Raji (cell line): Measurements from ENCODE around the gene MAMDC4.

Experiments used
- POLR2A ChIP-seq: IDR thresholded peaks from 2 replicates; pipeline ENCODE4 v1.6.1; 2011; ENCODE audit warnings: low read depth, low read length, control low read depth; ENCODE audit not compliant: insufficient read depth

Gene MAMDC4

GRCh38 chr9:136886610-136887597 is 34.8 kb downstream of the MAMDC4 start:
- TF ChIP-seq POLR2A: no peak

DNA sequence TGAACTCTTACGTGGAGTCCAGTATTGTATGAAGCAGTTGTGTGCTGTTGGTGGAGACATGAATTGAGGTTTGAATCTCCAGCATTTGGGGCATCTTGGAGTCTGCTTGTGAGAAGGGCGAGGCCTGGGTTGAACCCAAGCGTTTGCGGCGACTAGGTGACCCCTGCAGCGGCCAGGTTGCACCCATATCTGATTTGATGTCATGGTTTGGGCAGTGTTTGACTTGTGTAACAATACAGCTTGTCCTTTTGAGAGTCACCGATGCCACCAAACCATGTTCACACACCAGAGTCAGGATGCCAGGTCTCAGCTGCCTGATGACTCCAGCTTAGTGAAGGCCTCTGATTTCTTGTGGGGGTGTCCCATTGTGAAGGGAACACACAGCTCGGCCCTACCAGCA is 36.3 kb downstream of the MAMDC4 start:
- 0 out of 2 replicates have a peak, but pooled peaks have one; percentile 8 for TF ChIP-seq POLR2A

GRCh38 chr9:136889858-136890257 is 37.7 kb downstream of the MAMDC4 start:
- no peak for TF ChIP-seq POLR2A

- no peak for TF ChIP-seq POLR2A
Observed at GRCh38 chr9:136890661-136891060, 38.5 kb downstream of the MAMDC4 start.

DNA sequence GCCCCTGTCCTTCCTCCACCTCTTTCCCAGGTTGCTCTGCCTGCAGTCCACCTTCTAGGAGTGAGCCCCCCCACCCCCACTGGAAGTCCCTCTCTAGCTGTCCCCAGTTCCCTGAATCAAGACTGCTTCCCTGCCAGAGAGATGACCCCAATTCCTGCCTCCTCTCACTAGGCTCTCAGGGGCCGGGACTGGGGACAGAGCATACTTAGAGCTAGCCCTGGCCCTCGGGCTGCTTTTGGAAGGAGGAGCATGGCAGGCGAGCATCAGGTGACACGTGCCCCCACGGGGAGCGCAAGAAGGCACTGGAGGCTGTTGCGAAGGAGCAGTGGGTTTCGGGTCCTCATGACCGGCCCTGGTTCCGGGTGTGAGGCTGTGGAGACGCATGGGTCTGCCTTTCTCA is 43.9 kb downstream of the MAMDC4 start:
- no peak for TF ChIP-seq POLR2A

DNA sequence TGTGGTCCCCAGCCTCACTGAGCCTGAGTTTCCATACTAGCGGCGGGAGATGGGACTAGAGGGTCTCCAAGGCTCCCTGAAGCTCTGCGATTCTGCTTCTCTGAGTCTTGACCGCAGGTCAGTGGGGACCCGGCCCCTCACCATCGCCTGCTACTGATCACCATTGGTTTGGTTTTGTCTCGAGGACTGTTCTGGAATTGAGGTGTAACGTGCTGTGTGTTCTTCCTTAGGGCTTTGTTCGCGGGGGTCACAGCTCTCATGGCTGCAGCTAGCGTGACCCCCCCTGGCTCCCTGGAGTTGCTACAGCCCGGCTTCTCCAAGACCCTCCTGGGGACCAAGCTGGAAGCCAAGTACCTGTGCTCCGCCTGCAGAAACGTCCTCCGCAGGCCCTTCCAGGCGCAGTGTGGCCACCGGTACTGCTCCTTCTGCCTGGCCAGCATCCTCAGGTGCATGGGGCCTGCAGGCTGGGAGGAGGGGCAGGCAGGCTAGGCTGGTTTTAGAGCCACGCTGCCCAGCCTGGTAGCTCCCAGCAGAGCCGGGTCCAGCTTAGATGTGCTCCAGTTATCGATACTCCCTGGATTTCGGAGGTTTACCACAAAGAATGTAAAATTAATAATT is 46.4 kb downstream of the MAMDC4 start:
- no peak for TF ChIP-seq POLR2A

DNA sequence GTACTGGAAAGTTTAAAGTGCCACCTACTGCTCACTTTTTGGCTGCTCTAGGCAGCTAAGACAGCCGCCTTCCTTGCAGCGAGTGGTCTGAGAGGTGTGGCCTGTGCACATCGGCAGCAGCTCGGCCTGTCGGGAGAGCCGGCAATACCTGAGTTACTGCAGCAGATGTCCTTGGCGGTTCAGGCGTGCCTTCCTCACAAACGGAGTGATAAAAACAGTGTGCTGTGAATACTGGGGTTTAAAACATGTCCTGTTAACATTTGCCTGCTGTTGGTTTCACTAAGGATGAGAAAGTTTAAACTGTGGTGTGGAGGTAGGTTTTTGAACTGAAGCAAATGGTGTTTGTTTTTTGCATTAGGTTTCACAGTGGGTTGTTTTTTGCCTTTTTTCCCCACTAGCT is 47.0 kb downstream of the MAMDC4 start:
- no peak for TF ChIP-seq POLR2A

DNA sequence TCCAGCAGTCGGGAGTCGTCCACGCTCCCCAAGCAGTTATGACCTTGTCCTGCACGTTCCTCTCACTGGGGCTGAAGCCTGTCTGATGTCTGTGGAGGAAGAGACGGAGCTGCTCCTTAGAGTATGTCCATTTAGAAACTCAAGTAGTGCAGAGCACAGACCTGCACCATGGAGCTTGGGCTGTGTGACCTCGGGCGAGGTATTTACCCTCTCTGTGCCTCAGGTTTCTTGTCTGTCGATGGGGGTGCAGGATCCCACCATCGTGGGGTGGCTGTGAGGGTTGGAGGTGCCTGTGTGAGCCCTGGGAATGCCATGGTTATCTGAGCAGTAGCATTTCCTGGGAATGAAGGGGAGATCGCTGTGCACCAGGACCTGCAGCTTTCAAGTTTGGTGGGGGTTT is 48.4 kb downstream of the MAMDC4 start:
- no peak for TF ChIP-seq POLR2A

GRCh38 chr9:136900988-136901515 is 48.9 kb downstream of the MAMDC4 start:
- TF ChIP-seq POLR2A: no peak

DNA sequence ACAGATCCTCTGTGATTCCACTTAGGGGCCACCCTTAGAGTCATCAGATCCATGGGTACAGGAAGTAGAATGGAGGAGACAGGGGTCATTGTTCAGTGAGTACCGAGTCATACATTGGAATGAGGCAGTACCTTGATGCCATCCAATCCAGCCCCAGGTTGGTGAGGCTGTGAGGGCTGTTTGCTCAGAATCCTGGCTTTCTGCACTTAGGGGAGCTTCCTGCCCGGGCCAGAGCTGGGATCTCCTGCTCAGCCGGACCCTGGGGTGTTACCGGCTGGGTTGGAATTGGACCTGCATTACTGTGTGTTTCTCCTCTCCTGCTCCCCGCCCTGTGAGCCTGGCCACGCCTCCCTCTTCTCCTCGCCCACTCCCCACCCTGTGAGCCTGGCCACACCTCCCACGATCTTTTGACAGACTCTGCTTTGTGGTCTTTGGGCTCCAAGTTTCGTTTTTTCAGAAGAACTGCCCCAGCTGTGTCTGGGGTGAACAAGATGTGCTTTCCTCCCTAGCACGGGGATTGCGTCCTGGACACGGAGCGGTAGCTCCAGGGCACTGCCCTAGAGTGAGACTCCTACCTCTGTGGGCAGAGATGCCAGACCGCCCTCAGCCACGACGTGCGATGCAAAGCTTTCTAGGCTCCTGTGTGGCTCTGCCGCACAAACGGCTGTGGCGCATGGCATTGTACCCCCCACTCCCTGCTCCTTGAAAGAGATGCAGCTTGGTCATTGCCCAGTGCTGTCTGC is 49.5 kb downstream of the MAMDC4 start:
- TF ChIP-seq POLR2A: no peak

- TF ChIP-seq POLR2A: no peak
Observed at GRCh38 chr9:136902259-136902821, 50.2 kb downstream of the MAMDC4 start.

DNA sequence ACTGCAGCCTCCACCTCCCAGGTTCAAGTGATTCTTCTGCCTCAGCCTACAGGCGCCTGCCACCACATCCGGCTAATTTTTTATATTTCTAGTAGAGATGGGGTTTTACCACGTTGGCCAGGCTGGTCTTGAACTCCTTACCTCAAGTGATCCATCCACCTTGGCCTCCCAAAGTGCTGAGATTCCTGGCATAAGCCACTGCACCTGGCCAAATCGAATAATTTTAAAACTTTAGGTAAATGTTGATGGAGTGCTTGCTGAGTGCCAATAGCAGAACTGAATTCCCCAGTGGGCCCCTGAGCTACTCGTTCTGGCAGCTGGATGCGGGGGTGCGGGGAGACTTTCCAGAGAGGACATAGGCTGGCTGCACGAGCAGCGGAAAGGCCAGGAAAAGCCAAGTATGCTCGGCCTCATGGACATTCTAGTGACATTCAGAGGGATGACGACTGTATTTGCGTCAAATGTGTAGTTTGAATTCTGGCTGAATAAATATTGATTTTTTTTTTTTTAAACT is 51.0 kb downstream of the MAMDC4 start:
- no peak for TF ChIP-seq POLR2A

- TF ChIP-seq POLR2A: no peak
Observed at GRCh38 chr9:136906266-136906665, 54.1 kb downstream of the MAMDC4 start.

DNA sequence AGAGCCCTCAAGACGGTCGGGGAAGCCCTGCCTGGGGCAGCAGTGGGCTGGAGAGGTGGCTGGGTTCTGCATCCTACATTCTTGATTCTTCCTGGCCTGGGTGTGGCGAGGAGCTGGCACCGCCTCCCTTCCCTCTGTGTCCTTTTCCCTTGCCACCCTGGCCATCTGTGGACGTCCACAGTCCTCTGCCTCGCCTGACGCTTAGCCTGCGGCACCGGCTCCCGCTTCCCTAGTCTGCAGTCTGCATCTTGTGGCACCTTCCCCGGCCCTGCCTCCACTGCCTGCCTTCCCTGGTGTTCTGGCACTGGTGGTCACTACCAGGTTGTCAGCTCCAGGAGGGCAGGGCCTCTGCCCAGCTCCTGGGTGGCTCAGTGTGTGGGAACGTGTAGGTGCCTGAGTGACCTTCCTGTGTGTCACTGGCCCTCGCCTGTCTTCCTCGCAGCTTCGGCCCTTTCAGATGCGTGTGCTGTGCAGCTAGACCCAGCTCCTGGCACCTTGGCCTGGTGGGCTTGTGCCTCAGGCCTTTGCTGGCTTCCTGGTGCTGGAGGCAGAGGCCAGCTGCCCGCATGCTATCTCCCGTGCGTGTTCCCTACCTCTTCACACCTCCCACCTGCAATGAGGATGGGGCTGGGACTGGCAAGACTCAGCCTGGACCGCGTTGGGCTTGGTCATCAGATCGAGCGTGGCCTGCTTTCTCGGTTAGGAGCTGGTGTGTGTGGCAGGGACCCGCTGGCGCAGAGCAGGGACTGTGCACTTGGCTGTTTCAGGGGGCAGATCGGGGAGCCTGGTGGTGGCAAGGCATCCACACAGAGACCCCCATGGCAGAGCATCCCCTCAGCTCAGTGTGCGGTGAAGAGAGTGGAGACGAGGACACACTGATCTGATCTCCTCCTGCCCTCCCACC is 55.1 kb downstream of the MAMDC4 start:
- no peak for TF ChIP-seq POLR2A
